Hepatocyte (in vitro differentiated cells): Measurements from ENCODE around the gene CEP83. TPM values are rescaled to one million over a fixed set of nuclear protein-coding genes. Genes with fewer than 3 reads are reported as not detected.

Source experiments
- DNase-seq: peaks from one replicate; pipeline ENCODE4 v3.0.0-alpha.2; 2016; ENCODE audit warnings: low spot score
- H2AFZ ChIP-seq: fragments of 200-600 bp; sonication (generic); 2 replicates; pipeline ENCODE4 v1.6.0; 2016; ENCODE audit warnings: antibody characterized with exemption, mild to moderate bottlenecking
- H3K27ac ChIP-seq: fragments of 200-600 bp; sonication (generic); 2 replicates; pipeline ENCODE4 v1.5.1; 2016; ENCODE audit warnings: mild to moderate bottlenecking
- H3K27me3 ChIP-seq: fragments of 200-600 bp; sonication (generic); 2 replicates; pipeline ENCODE4 v1.6.1; 2016
- H3K36me3 ChIP-seq: fragments of 200-600 bp; sonication (generic); replicated peaks from 2 replicates; pipeline ENCODE4 v1.5.1; 2016; ENCODE audit warnings: low read depth; ENCODE audit not compliant: insufficient read depth
- H3K4me1 ChIP-seq: fragments of 200-600 bp; sonication (generic); 2 replicates; pipeline ENCODE4 v1.5.1; 2016; ENCODE audit warnings: mild to moderate bottlenecking, moderate library complexity; ENCODE audit not compliant: insufficient read depth
- H3K4me2 ChIP-seq: fragments of 200-600 bp; sonication (generic); 2 replicates; pipeline ENCODE4 v1.6.0; 2016
- H3K4me3 ChIP-seq: fragments of 200-600 bp; sonication (generic); 2 replicates; pipeline ENCODE4 v1.5.1; 2016; ENCODE audit warnings: mild to moderate bottlenecking
- H3K79me2 ChIP-seq: fragments of 200-600 bp; sonication (generic); 2 replicates; pipeline ENCODE4 v1.6.0; 2017; ENCODE audit warnings: mild to moderate bottlenecking
- H3K9me2 ChIP-seq: fragments of 200-600 bp; sonication (generic); replicated peaks from 2 replicates; pipeline ENCODE4 v1.6.0; 2017; ENCODE audit warnings: mild to moderate bottlenecking; ENCODE audit not compliant: insufficient read depth
- H3K9me3 ChIP-seq: fragments of 200-600 bp; sonication (generic); 2 replicates; pipeline ENCODE4 v1.5.1; 2016; ENCODE audit warnings: low read depth, mild to moderate bottlenecking
- H4K20me1 ChIP-seq: fragments of 200-600 bp; sonication (generic); 2 replicates; pipeline ENCODE4 v1.6.0; 2016; ENCODE audit warnings: mild to moderate bottlenecking; ENCODE audit not compliant: insufficient read depth, poor library complexity, severe bottlenecking
- CTCF ChIP-seq: fragments of 200-600 bp; sonication (generic); IDR thresholded peaks from 2 replicates; pipeline ENCODE4 v1.5.1; 2016; ENCODE audit warnings: antibody characterized with exemption, mild to moderate bottlenecking; ENCODE audit not compliant: poor library complexity
- EZH2 ChIP-seq: fragments of 200-600 bp; sonication (generic); IDR thresholded peaks from 2 replicates; pipeline ENCODE4 v1.6.1; 2016; ENCODE audit warnings: antibody characterized with exemption, mild to moderate bottlenecking, borderline replicate concordance
- EZH2phosphoT487 ChIP-seq: fragments of 200-600 bp; sonication (generic); IDR thresholded peaks from one replicate; pipeline ENCODE4 v1.6.1; 2018; ENCODE audit warnings: antibody characterized with exemption, mild to moderate bottlenecking, low read depth, moderate library complexity; ENCODE audit not compliant: unreplicated experiment, severe bottlenecking
- WGBS: methylation state at CpG from one replicate; pipeline ENCODE4 v1.1.6; 2016; ENCODE audit warnings: low lambda C conversion rate; ENCODE audit errors: missing lambda C conversion rate; 5-methylcytosine and 5-hydroxymethylcytosine counted together
- polyA plus RNA-seq: library from polyadenylated mRNA; unstranded; fragments of >200 nt; fragmentation: Nextera tagmentation; extraction: Ambion mirVana; gene quantifications from 2 replicates; pipeline ENCODE4 v1.2.1, GENCODE V29; 2016
- total RNA-seq: library from RNA; depleted of rRNA; stranded (reverse); fragments of >200 nt; gene quantifications from 2 replicates; pipeline ENCODE4 v1.2.3, GENCODE V29; 2014

Gene CEP83
- total and polyA plus RNA-seq, 2 experiments from 2014 or later, result 3.7 to 20.1 TPM

- no peak overlapping the region for H3K4me2 ChIP-seq
- H3K4me1 ChIP-seq, result no peaks in the 10 kb centered on the region
- no peaks in the 10 kb centered on the region for H3K36me3 ChIP-seq
- no peak for TF ChIP-seq EZH2phosphoT487
- TF ChIP-seq CTCF, result no peak
- TF ChIP-seq EZH2, result no peak
- H3K27me3 ChIP-seq, result no peaks in the 10 kb centered on the region
- no peak for DNase-seq
- H3K9me2 ChIP-seq, result no peaks in the 10 kb centered on the region
- H3K4me3 ChIP-seq, result no peak overlapping the region
- no peaks in the 10 kb centered on the region for H4K20me1 ChIP-seq
- H3K79me2 ChIP-seq, result no peaks in the 10 kb centered on the region
- WGBS, result 83% methylated on average over 1 of the region's 1 CpG
- H3K27ac ChIP-seq, result no peak overlapping the region
- no peak overlapping the region for H2AFZ ChIP-seq
- H3K9me3 ChIP-seq, result no peaks in the 10 kb centered on the region
Observed at GRCh38 chr12:94418517-94418916, 41.1 kb downstream of the CEP83 start.

GRCh38 chr12:94416613-94417012 is 43.1 kb downstream of the CEP83 start:
- Histone ChIP-seq H4K20me1 (no peaks in the 10 kb centered on the region), H3K4me3 (no peak overlapping the region), H3K36me3 (no peaks in the 10 kb centered on the region), H3K27ac (no peak overlapping the region), H2AFZ (no peak overlapping the region), H3K9me2 (no peaks in the 10 kb centered on the region), H3K27me3 (no peaks in the 10 kb centered on the region), H3K4me2 (no peak overlapping the region), H3K9me3 (no peaks in the 10 kb centered on the region), H3K79me2 (no peaks in the 10 kb centered on the region), H3K4me1 (no peaks in the 10 kb centered on the region)
- TF ChIP-seq CTCF (no peak), EZH2 (no peak), EZH2phosphoT487 (no peak)
- 100% methylated on average over 2 of the region's 2 CpGs for WGBS
- no peak for DNase-seq

- Histone ChIP-seq H4K20me1 (no peaks in the 10 kb centered on the region), H3K4me2 (no peak overlapping the region), H3K4me3 (no peak overlapping the region), H3K79me2 (no peaks in the 10 kb centered on the region), H3K9me2 (no peaks in the 10 kb centered on the region), H3K36me3 (no peaks in the 10 kb centered on the region), H3K27me3 (no peaks in the 10 kb centered on the region), H3K27ac (no peak overlapping the region), H3K9me3 (no peaks in the 10 kb centered on the region), H3K4me1 (no peaks in the 10 kb centered on the region), H2AFZ (no peak overlapping the region)
- DNase-seq, result no peak
- TF ChIP-seq CTCF, result no peak
Observed at GRCh38 chr12:94415066-94415465, 44.6 kb downstream of the CEP83 start.

- no peak for DNase-seq
- no peak overlapping the region for H3K4me3 ChIP-seq
- no peak overlapping the region for H3K27ac ChIP-seq
- H3K27me3 ChIP-seq, result no peaks in the 10 kb centered on the region
- no peaks in the 10 kb centered on the region for H3K4me1 ChIP-seq
- H3K9me3 ChIP-seq, result no peaks in the 10 kb centered on the region
- 93% methylated on average over 3 of the region's 3 CpGs for WGBS
- no peaks in the 10 kb centered on the region for H4K20me1 ChIP-seq
- H3K36me3 ChIP-seq, result no peaks in the 10 kb centered on the region
- no peak overlapping the region for H2AFZ ChIP-seq
- H3K9me2 ChIP-seq, result no peaks in the 10 kb centered on the region
- H3K4me2 ChIP-seq, result peak overlapping the region; percentile 50
- TF ChIP-seq EZH2phosphoT487 (no peak), EZH2 (no peak), CTCF (no peak)
- no peaks in the 10 kb centered on the region for H3K79me2 ChIP-seq
Observed at GRCh38 chr12:94405413-94406116, 54.1 kb downstream of the CEP83 start.
